ENCODE results near the gene TMPRSS4.

GRCh38 chr11:118148856-118149255, 72.0 kb downstream of the TMPRSS4 start:
- TF ChIP-seq CTCF (IDR thresholded peaks at IDR 0.05) (no peak), POLR2A (IDR thresholded peaks at IDR 0.05) (no peak)

All from esophagus squamous epithelium (tissue), 4 donors.